ENCODE data around the gene FSTL5. TPM values are rescaled to one million over a fixed set of nuclear protein-coding genes. Genes with fewer than 3 reads are reported as not detected.

Gene FSTL5
- total and polyA plus RNA-seq, 2 of the 8 experiments (the other 6 are each of a cell fraction or from before 2014, with no cell fraction given) = 0.09 to 0.32 TPM

DNA sequence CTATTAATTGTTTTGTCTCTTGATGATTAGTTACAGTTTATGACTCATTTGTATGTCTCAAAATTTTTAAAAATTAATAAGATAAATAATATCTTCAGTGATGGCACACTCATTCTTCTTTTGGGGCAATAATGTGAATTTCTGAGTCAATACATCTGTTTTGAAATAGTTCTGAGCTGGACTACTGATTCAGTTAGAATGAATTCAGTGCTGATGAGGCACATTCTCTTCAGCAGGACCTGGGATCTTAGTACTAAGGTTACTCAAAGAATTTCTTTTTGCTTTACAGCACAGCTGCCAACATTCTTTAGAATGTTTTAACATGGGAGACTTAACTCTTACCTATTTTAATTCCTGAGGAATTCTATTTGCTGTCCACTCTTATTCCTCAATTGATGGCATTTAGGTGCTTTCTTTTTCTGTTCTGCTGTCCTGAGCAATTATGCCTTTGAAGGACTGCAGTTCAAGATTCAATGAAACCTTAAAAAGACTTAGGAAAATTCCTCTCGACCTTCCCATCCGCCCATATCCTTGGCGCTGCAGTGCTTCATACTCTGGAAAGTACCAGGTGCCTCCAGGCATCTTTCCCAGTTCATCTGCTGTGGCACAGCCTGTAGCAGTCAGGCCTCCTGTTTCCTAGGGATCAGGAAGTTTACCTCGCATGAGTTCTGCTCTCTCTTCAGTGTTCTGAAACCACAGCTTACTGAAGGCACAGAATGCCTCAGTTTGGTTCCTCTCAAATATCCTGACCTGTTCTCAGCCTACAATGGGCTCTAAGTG lies 213.7 kb downstream of the FSTL5 start:
- Histone ChIP-seq H3K23ac (ENCODE audit: insufficient read length) (no peak overlapping the region), H2BK5ac (ENCODE audit: low read depth, low read length) (no peak overlapping the region), H4K20me1 (replicated peaks in 1 of 2; ENCODE audit: control insufficient read depth in 1 of 2, insufficient read depth in 2 of 2, low read length in 2 of 2) (no peaks in the 10 kb centered on the region), H4K8ac (ENCODE audit: extremely low read depth, insufficient read depth, low read length) (no peak overlapping the region), H2AFZ (ENCODE audit: low read length) (peak overlapping the region; percentile 58; the same call in 1 of the 2 replicates), H2BK120ac (replicated peaks; ENCODE audit: low read depth, low read length) (no peak overlapping the region), H3K4me3 (ENCODE audit: extremely low read depth in 1 of 4, insufficient read depth in 2 of 4, low read depth in 3 of 4, low read length in 4 of 4) (no peak overlapping the region), H3K56ac (replicated peaks; ENCODE audit: insufficient read length, low read depth, low read length) (no peak overlapping the region), H3K79me2 (ENCODE audit: control insufficient read depth in 1 of 2, insufficient read depth in 2 of 2, low read length in 2 of 2) (no peaks in the 10 kb centered on the region), H2BK15ac (ENCODE audit: low read length) (no peak overlapping the region), H3K9ac (replicated peaks in 1 of 4; ENCODE audit: extremely low read depth in 1 of 4, low read depth in 3 of 4, low read length in 3 of 4) (no peak overlapping the region), H2BK20ac (ENCODE audit: low read length) (no peak overlapping the region), H3K4me2 (ENCODE audit: insufficient read depth in 1 of 2, low read depth in 2 of 2, low read length in 2 of 2) (no peak overlapping the region), H3K36me3 (ENCODE audit: control insufficient read depth in 2 of 4, insufficient read depth in 4 of 4, low read length in 3 of 4) (no peaks in the 10 kb centered on the region), H3K27me3 (replicated peaks in 1 of 4; ENCODE audit: control insufficient read depth in 3 of 4, extremely low read depth in 1 of 4, insufficient read depth in 3 of 4, low read length in 3 of 4) (no peaks in the 10 kb centered on the region), H2BK12ac (ENCODE audit: low read depth, low read length) (no peak overlapping the region), H3K18ac (ENCODE audit: extremely low read depth, low read length) (no peak overlapping the region), H3K79me1 (ENCODE audit: low read depth, low read length) (no peaks in the 10 kb centered on the region), H3K23me2 (ENCODE audit: low read depth, low read length) (no peaks in the 10 kb centered on the region; the same call in 1 of the 2 replicates), H4K91ac (replicated peaks; ENCODE audit: insufficient read length, low read length) (no peak overlapping the region), H3K27ac (ENCODE audit: low read depth, low read length) (no peak overlapping the region), H4K5ac (ENCODE audit: insufficient read length, low read depth, low read length) (no peak overlapping the region), H3K14ac (ENCODE audit: insufficient read length) (no peak overlapping the region), H3K9me3 (ENCODE audit: insufficient read depth in 2 of 2, low read depth in 1 of 2, low read length in 1 of 2) (no peaks in the 10 kb centered on the region), H3K4ac (replicated peaks; ENCODE audit: insufficient read length, low read depth, low read length) (no peak overlapping the region), H2AK5ac (ENCODE audit: low read depth, low read length) (no peak overlapping the region), H3K4me1 (replicated peaks in 1 of 4; ENCODE audit: control insufficient read depth in 3 of 4, insufficient read depth in 4 of 4, low read length in 3 of 4) (no peaks in the 10 kb centered on the region)
- TF ChIP-seq POU5F1 (IDR thresholded peaks at IDR 0.05; ENCODE audit: low read depth, low read length) (no peak), RNF2 (IDR thresholded peaks at IDR 0.05; ENCODE audit: borderline replicate concordance, low read depth, low read length, missing control alignments, poor library complexity, severe bottlenecking) (no peak), KDM5A (IDR thresholded peaks at IDR 0.05; ENCODE audit: low read length) (no peak), JUN (IDR thresholded peaks at IDR 0.05; ENCODE audit: low read depth, low read length) (no peak), SP2 (IDR thresholded peaks at IDR 0.05; ENCODE audit: low read length) (no peak), TBP (IDR thresholded peaks at IDR 0.05; ENCODE audit: low read depth, low read length) (no peak), TCF12 (IDR thresholded peaks at IDR 0.05; ENCODE audit: low read depth, low read length) (no peak), TAF1 (IDR thresholded peaks at IDR 0.05; ENCODE audit: low read depth, low read length) (no peak), ASH2L (IDR thresholded peaks at IDR 0.05; ENCODE audit: low read length) (no peak)
- WGBS, 2 experiments (ENCODE audit: extremely low coverage in 1 of 2, insufficient coverage in 1 of 2, insufficient read length in 1 of 2, insufficient replicate concordance in 2 of 2, low coverage in 1 of 2, low lambda C conversion rate in 2 of 2, missing lambda C conversion rate in 1 of 2) = 87% methylated on average over 4 of the region's 4 CpGs; no CpG with 5 or more reads in 1 of the 2 experiments
- POLR2A ChIA-PET (ENCODE audit: partially characterized antibody) = no interaction called here
- CTCF ChIA-PET (ENCODE audit: partially characterized antibody) = no interaction called here
- FAIRE-seq (no peak), DNase-seq (ENCODE audit: low read depth in 1 of 2, low spot score in 2 of 2) (no peak)

All from H1 (cell line).